H1 (cell line): ENCODE measurements around the gene CYP2S1. TPM values are rescaled to one million over a fixed set of nuclear protein-coding genes. Genes with fewer than 3 reads are reported as not detected.

ENCODE experiments used
- CTCF ChIA-PET: fragments of 300-600 bp; sonication (Branson Sonifier 250); formaldehyde crosslinking; loops from one replicate; lab custom pipeline; 2021; ENCODE audit not compliant: partially characterized antibody; lab: Charles Lee
- POLR2A ChIA-PET: fragments of 300-600 bp; sonication (Branson Sonifier 250); formaldehyde crosslinking; loops from one replicate; lab custom pipeline; 2021; ENCODE audit warnings: inconsistent platforms; ENCODE audit not compliant: partially characterized antibody; lab: Charles Lee
- DNase-seq, 2 experiments: peaks; one replicate each; pipeline versions ENCODE4 v3.0.0 to v3.0.0-alpha.2; 2010 to 2022; ENCODE audit warnings: low spot score in 2 of 2, low read depth in 1 of 2, mixed read lengths in 1 of 2
- FAIRE-seq: peaks from 2 replicates; lab custom pipeline; 2011; peaks lifted over from hg19 to GRCh38; lab: Jason Lieb, UNC
- H2AFZ ChIP-seq: 2 replicates; pipeline ENCODE4 v1.8.1; 2012; ENCODE audit warnings: low read length, inconsistent platforms
- H2AK5ac ChIP-seq: 2 replicates; pipeline ENCODE4 v1.6.1; 2013; ENCODE audit warnings: low read depth, low read length
- H2BK120ac ChIP-seq: replicated peaks from 2 replicates; pipeline ENCODE3; 2013; ENCODE audit warnings: low read depth, low read length, inconsistent platforms
- H2BK12ac ChIP-seq: 2 replicates; pipeline ENCODE4 v1.6.1; 2013; ENCODE audit warnings: low read depth, low read length
- H2BK15ac ChIP-seq: 2 replicates; pipeline ENCODE4 v1.6.1; 2013; ENCODE audit warnings: low read length
- H2BK20ac ChIP-seq: 2 replicates; pipeline ENCODE4 v1.6.1; 2013; ENCODE audit warnings: low read length
- H2BK5ac ChIP-seq: 2 replicates; pipeline ENCODE4 v1.6.1; 2013; ENCODE audit warnings: low read depth, low read length
- H3K14ac ChIP-seq: 2 replicates; pipeline ENCODE4 v1.6.1; 2013; ENCODE audit warnings: inconsistent platforms; ENCODE audit not compliant: insufficient read length
- H3K18ac ChIP-seq: 2 replicates; pipeline ENCODE4 v1.6.1; 2013; ENCODE audit warnings: low read length; ENCODE audit errors: extremely low read depth
- H3K23ac ChIP-seq: 2 replicates; pipeline ENCODE4 v1.6.1; 2013; ENCODE audit warnings: inconsistent platforms; ENCODE audit not compliant: insufficient read length
- H3K23me2 ChIP-seq: 2 replicates; pipeline ENCODE4 v1.6.1; 2013; ENCODE audit warnings: low read depth, low read length
- H3K27ac ChIP-seq: 2 replicates; pipeline ENCODE4 v1.6.1; 2011; ENCODE audit warnings: low read depth, low read length, inconsistent platforms
- H3K27me3 ChIP-seq, 4 experiments: replicated peaks in 1 of 4; 1 replicate in 1 of 4; 2 replicates in 3 of 4; pipeline versions ENCODE4 v1.6.1 to v1.8.1; 2011 to 2013; ENCODE audit warnings: low read length in 3 of 4, mild to moderate bottlenecking in 3 of 4, inconsistent platforms in 2 of 4, mixed read lengths in 2 of 4, moderate library complexity in 1 of 4; ENCODE audit not compliant: control insufficient read depth in 3 of 4, insufficient read depth in 3 of 4; ENCODE audit errors: extremely low read depth in 1 of 4
- H3K36me3 ChIP-seq, 4 experiments: 2 replicates each; pipeline versions ENCODE4 v1.6.1 to v1.8.1; 2011 to 2013; ENCODE audit warnings: mild to moderate bottlenecking in 4 of 4, low read length in 3 of 4, moderate library complexity in 2 of 4, control low read depth in 1 of 4, inconsistent platforms in 1 of 4; ENCODE audit not compliant: insufficient read depth in 4 of 4, control insufficient read depth in 2 of 4
- H3K4ac ChIP-seq: replicated peaks from 2 replicates; pipeline ENCODE3; 2013; ENCODE audit warnings: low read length, low read depth, mixed read lengths, inconsistent platforms; ENCODE audit not compliant: insufficient read length
- H3K4me1 ChIP-seq, 4 experiments: replicated peaks in 1 of 4; 1 replicate in 1 of 4; 2 replicates in 3 of 4; pipeline versions ENCODE4 v1.6.1 to v1.8.1; 2011 to 2013; ENCODE audit warnings: low read length in 3 of 4, inconsistent platforms in 2 of 4, mixed read lengths in 1 of 4; ENCODE audit not compliant: insufficient read depth in 4 of 4, control insufficient read depth in 3 of 4
- H3K4me2 ChIP-seq, 2 experiments: 2 replicates each; pipeline versions ENCODE4 v1.6.1 to v1.8.1; 2011 to 2013; ENCODE audit warnings: low read depth in 2 of 2, low read length in 2 of 2, control low read depth in 1 of 2, inconsistent platforms in 1 of 2, mild to moderate bottlenecking in 1 of 2; ENCODE audit not compliant: insufficient read depth in 1 of 2
- H3K4me3 ChIP-seq, 4 experiments: fragments of 200-600, 300-600 bp in 1 of 4; sonication (generic), shearing (Covaris generic), sonication (Bioruptor Twin) in 1 of 4; 2 replicates each; pipeline versions ENCODE4 v1.5.1 to v1.8.1; 2011 to 2016; ENCODE audit warnings: low read length in 4 of 4, low read depth in 3 of 4, control low read depth in 2 of 4, inconsistent platforms in 2 of 4, mild to moderate bottlenecking in 2 of 4, mixed read lengths in 1 of 4, moderate library complexity in 1 of 4; ENCODE audit not compliant: insufficient read depth in 2 of 4; ENCODE audit errors: extremely low read depth in 1 of 4
- H3K56ac ChIP-seq: replicated peaks from 2 replicates; pipeline ENCODE3; 2013; ENCODE audit warnings: low read depth, mild to moderate bottlenecking, mixed read lengths, low read length, inconsistent platforms; ENCODE audit not compliant: insufficient read length
- H3K79me1 ChIP-seq: 2 replicates; pipeline ENCODE4 v1.6.1; 2013; ENCODE audit warnings: low read depth, low read length, control low read depth
- H3K79me2 ChIP-seq, 2 experiments: 2 replicates each; pipeline versions ENCODE4 v1.6.1 to v1.8.1; 2012 to 2013; ENCODE audit warnings: low read length in 2 of 2, mild to moderate bottlenecking in 2 of 2, inconsistent platforms in 1 of 2; ENCODE audit not compliant: insufficient read depth in 2 of 2, control insufficient read depth in 1 of 2
- H3K9ac ChIP-seq, 4 experiments: replicated peaks in 1 of 4; 1 replicate in 1 of 4; 2 replicates in 3 of 4; pipeline versions ENCODE4 v1.6.1 to v1.8.1; 2011 to 2013; ENCODE audit warnings: low read depth in 3 of 4, low read length in 3 of 4, control low read depth in 2 of 4, mild to moderate bottlenecking in 2 of 4, moderate library complexity in 2 of 4, inconsistent platforms in 1 of 4; ENCODE audit errors: extremely low read depth in 1 of 4
- H3K9me3 ChIP-seq, 2 experiments: 2 replicates each; pipeline versions ENCODE4 v1.6.1 to v1.8.1; 2012 to 2013; ENCODE audit warnings: mild to moderate bottlenecking in 2 of 2, moderate library complexity in 2 of 2, control low read depth in 1 of 2, inconsistent platforms in 1 of 2, low read depth in 1 of 2, low read length in 1 of 2, mixed read lengths in 1 of 2; ENCODE audit not compliant: insufficient read depth in 2 of 2
- H4K20me1 ChIP-seq, 2 experiments: replicated peaks in 1 of 2; 2 replicates each; pipeline versions ENCODE3 to v1.8.1; 2011 to 2013; ENCODE audit warnings: inconsistent platforms in 2 of 2, low read length in 2 of 2, mild to moderate bottlenecking in 1 of 2; ENCODE audit not compliant: insufficient read depth in 2 of 2, control insufficient read depth in 1 of 2
- H4K5ac ChIP-seq: 2 replicates; pipeline ENCODE4 v1.6.1; 2013; ENCODE audit warnings: low read length, low read depth, mixed read lengths, inconsistent platforms; ENCODE audit not compliant: insufficient read length
- H4K8ac ChIP-seq: 2 replicates; pipeline ENCODE4 v1.8.0; 2013; ENCODE audit warnings: mild to moderate bottlenecking, moderate library complexity, low read length, inconsistent platforms; ENCODE audit not compliant: insufficient read depth; ENCODE audit errors: extremely low read depth
- H4K91ac ChIP-seq: replicated peaks from 2 replicates; pipeline ENCODE3; 2013; ENCODE audit warnings: low read length, mixed read lengths, inconsistent platforms; ENCODE audit not compliant: insufficient read length
- ASH2L ChIP-seq: fragments of 200-600, 300-600 bp; sonication (generic); IDR thresholded peaks from one replicate; pipeline ENCODE4 v1.7.1; 2017; ENCODE audit warnings: low read length
- CHD1 ChIP-seq: IDR thresholded peaks from 2 replicates; pipeline ENCODE4 v1.6.1; 2012; ENCODE audit warnings: low read depth, low read length, improper control_type of control experiment
- CREB1 ChIP-seq: IDR thresholded peaks from 2 replicates; pipeline ENCODE4 v1.6.1; 2012; ENCODE audit warnings: inconsistent platforms
- CTBP2 ChIP-seq: IDR thresholded peaks from 2 replicates; pipeline ENCODE4 v1.7.0; 2011; ENCODE audit warnings: borderline replicate concordance, mild to moderate bottlenecking, moderate library complexity, mixed read lengths, low read length; ENCODE audit not compliant: insufficient read depth, insufficient read length
- EZH2 ChIP-seq: fragments of 200-600 bp; sonication (generic); IDR thresholded peaks from 2 replicates; pipeline ENCODE4 v1.7.1; 2012; ENCODE audit warnings: low read depth, mild to moderate bottlenecking, moderate library complexity, low read length, inconsistent platforms; ENCODE audit not compliant: severe bottlenecking
- JUN ChIP-seq: IDR thresholded peaks from 2 replicates; pipeline ENCODE4 v1.6.1; 2011; ENCODE audit warnings: low read depth, mild to moderate bottlenecking, improper control_type of control experiment, low read length
- KDM5A ChIP-seq: fragments of 200-600 bp; IDR thresholded peaks from 2 replicates; pipeline ENCODE4 v1.7.1; 2012; ENCODE audit warnings: mild to moderate bottlenecking, low read length, inconsistent platforms, mixed read lengths
- MAX ChIP-seq: IDR thresholded peaks from 2 replicates; pipeline ENCODE4 v1.6.1; 2012; ENCODE audit warnings: inconsistent platforms
- RFX5 ChIP-seq: IDR thresholded peaks from 2 replicates; pipeline ENCODE4 v1.6.1; 2011; ENCODE audit warnings: low read depth, low read length, improper control_type of control experiment, borderline replicate concordance
- SIN3A ChIP-seq, 2 experiments: IDR thresholded peaks in 1 of 2; conservative IDR thresholded peaks in 1 of 2; 2 replicates each; pipeline ENCODE4 v1.6.1; 2011 to 2012; ENCODE audit warnings: low read length in 2 of 2, improper control_type of control experiment in 1 of 2, low read depth in 1 of 2, mild to moderate bottlenecking in 1 of 2
- SP1 ChIP-seq: IDR thresholded peaks from 2 replicates; pipeline ENCODE4 v1.6.1; 2011; ENCODE audit warnings: low read depth, low read length
- USF2 ChIP-seq: IDR thresholded peaks from 2 replicates; pipeline ENCODE4 v1.6.1; 2011; ENCODE audit warnings: low read length, improper control_type of control experiment
- ZNF274 ChIP-seq: IDR thresholded peaks from 2 replicates; pipeline ENCODE4 v1.7.0; 2012; ENCODE audit warnings: low read length, borderline replicate concordance; ENCODE audit errors: extremely low read depth
- WGBS, 2 experiments: shearing (Covaris generic) in 1 of 2; methylation state at CpG; one replicate each; pipeline versions ENCODE4 v1.1.6 to v1.1.7; 2013 to 2015; ENCODE audit warnings: low lambda C conversion rate in 2 of 2, mixed read lengths in 2 of 2, inconsistent platforms in 1 of 2, low coverage in 1 of 2, missing lambda C conversion rate in 1 of 2; ENCODE audit not compliant: insufficient replicate concordance in 2 of 2, insufficient coverage in 1 of 2, insufficient read length in 1 of 2; ENCODE audit errors: extremely low coverage in 1 of 2, missing lambda C conversion rate in 1 of 2; 5-methylcytosine and 5-hydroxymethylcytosine counted together
- polyA plus RNA-seq, 7 experiments: library from polyadenylated mRNA; depleted of rRNA in 3 of 7; stranded (reverse) in 5 of 7; unstranded in 2 of 7; fragments of >200 nt in 5 of 7; fragments of 200-250 nt in 2 of 7; gene quantifications; 1 replicate in 5 of 7; 2 replicates in 1 of 7; 4 replicates in 1 of 7; pipeline versions ENCODE4 v1.2.1 to v1.2.3, GENCODE V29; 2011 to 2013; ENCODE audit warnings: missing spikeins in 2 of 7, mixed read lengths in 2 of 7
- total RNA-seq: library from RNA; stranded (reverse); fragmentation: NEBNext Ultra II Directional; extraction: Animal tissue kit (Norgen Biotek cat#: 25700); gene quantifications from 2 replicates; pipeline ENCODE4 v1.2.1, GENCODE V29; 2021

Gene CYP2S1
- total and polyA plus RNA-seq, 2 of the 8 experiments (the other 6 are each of a cell fraction or from before 2014, with no cell fraction given) = 97.9 to 245 TPM

GRCh38 chr19:41235480-41235879 lies 42.5 kb downstream of the CYP2S1 start:
- DNase-seq (no peak), FAIRE-seq (no peak)
- Histone ChIP-seq H3K4me3 (no peak overlapping the region), H2AFZ (no peak overlapping the region), H3K18ac (no peak overlapping the region), H3K27ac (no peak overlapping the region), H3K4me1 (no peaks in the 10 kb centered on the region; a peak in 1 of 7 replicates), H3K27me3 (no peaks in the 10 kb centered on the region), H3K36me3 (peaks cover 5 to 40% (median 6%) of the 10 kb centered on the region in 4 experiments; a peak in 6 of 8 replicates), H2AK5ac (no peak overlapping the region), H3K23ac (no peak overlapping the region), H4K8ac (no peak overlapping the region), H3K4ac (no peak overlapping the region), H2BK15ac (no peak overlapping the region), H3K9me3 (no peaks in the 10 kb centered on the region; a peak in 1 of 4 replicates), H3K4me2 (no peak overlapping the region), H3K79me2 (no peaks in the 10 kb centered on the region), H4K20me1 (peaks cover 0 to 5% of the 10 kb centered on the region in 2 experiments), H3K56ac (no peak overlapping the region), H2BK120ac (no peak overlapping the region), H3K79me1 (peaks cover under 1% of the 10 kb centered on the region; the same call in 1 of the 2 replicates), H2BK5ac (no peak overlapping the region), H4K91ac (no peak overlapping the region), H3K14ac (no peak overlapping the region), H2BK20ac (no peak overlapping the region), H3K23me2 (peaks cover 9% of the 10 kb centered on the region; the same call in 1 of the 2 replicates), H2BK12ac (no peak overlapping the region), H4K5ac (no peak overlapping the region), H3K9ac (no peak overlapping the region)
- 93% methylated on average over 4 of the region's 4 CpGs; no CpG with 5 or more reads in 1 of the 2 experiments for WGBS, 2 experiments
- ChIA-PET POLR2A (interaction anchor here (0.7 to 7.5 kb wide), 7 partner anchors 11 to 39 kb away, joined by 3 to 49 read pairs (median 3); partner anchors contain the start of gene AXL), CTCF (interaction anchor here (0.8 kb wide), 1 partner anchor 21 kb away, joined by 3 read pairs; no protein-coding TSS in a partner anchor)
- TF ChIP-seq RFX5 (no peak), ASH2L (no peak), JUN (no peak), CTBP2 (no peak), ZNF274 (no peak), CREB1 (no peak), MAX (no peak), USF2 (no peak), SP1 (no peak), CHD1 (no peak), EZH2 (no peak), KDM5A (no peak), SIN3A (conservative IDR thresholded peaks at IDR 0.05 in 1 of 2, IDR thresholded peaks at IDR 0.05 in 1 of 2; ENCODE audit: low read depth in 1 of 2, low read length in 2 of 2) (no peak)
